DOHH2 (cell line): Measurements from ENCODE around the gene CPT2.

Experiments used
- EZH2phosphoT487 ChIP-seq: fragments of 200-600 bp; sonication (generic); IDR thresholded peaks from 2 replicates; pipeline ENCODE4 v1.6.1; 2017; ENCODE audit warnings: borderline replicate concordance, mild to moderate bottlenecking, antibody characterized with exemption, low read length, moderate library complexity, mixed read lengths
- TF ChIP-seq, protein P1 (sequence below): fragments of 200-600 bp; sonication (generic); IDR thresholded peaks from one replicate; pipeline ENCODE4 v1.5.1; 2014; ENCODE audit warnings: antibody characterized with exemption, mild to moderate bottlenecking, low read depth, low read length; ENCODE audit not compliant: poor library complexity, severe bottlenecking

DNA sequence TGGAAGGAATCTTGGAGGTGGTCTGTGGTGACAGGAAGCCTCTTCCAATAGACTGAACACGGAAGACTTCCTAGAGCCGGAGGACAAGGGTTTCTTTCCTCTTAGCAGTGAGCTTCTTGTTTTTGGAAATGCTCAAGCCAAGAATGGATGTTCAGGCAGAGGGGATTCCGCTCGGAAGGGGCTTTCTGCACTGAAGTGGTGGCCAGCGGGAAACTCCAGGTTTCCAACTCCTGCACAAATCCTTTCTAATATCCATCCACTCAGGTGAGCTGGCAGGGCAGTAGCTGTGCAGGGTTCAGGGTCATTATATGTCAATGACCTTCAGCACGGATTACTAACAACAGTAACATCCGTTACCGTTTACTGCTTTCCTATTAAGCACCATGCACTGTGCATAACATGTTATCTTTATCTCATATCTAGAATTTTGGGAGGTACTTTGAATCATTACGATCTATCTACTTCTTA, 573 bp upstream of the CPT2 start:
- TF ChIP-seq, protein P1, sequence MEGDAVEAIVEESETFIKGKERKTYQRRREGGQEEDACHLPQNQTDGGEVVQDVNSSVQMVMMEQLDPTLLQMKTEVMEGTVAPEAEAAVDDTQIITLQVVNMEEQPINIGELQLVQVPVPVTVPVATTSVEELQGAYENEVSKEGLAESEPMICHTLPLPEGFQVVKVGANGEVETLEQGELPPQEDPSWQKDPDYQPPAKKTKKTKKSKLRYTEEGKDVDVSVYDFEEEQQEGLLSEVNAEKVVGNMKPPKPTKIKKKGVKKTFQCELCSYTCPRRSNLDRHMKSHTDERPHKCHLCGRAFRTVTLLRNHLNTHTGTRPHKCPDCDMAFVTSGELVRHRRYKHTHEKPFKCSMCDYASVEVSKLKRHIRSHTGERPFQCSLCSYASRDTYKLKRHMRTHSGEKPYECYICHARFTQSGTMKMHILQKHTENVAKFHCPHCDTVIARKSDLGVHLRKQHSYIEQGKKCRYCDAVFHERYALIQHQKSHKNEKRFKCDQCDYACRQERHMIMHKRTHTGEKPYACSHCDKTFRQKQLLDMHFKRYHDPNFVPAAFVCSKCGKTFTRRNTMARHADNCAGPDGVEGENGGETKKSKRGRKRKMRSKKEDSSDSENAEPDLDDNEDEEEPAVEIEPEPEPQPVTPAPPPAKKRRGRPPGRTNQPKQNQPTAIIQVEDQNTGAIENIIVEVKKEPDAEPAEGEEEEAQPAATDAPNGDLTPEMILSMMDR: no peak
- no peak for TF ChIP-seq EZH2phosphoT487
